ENCODE data around the gene PADI3. TPM values are rescaled to one million over a fixed set of nuclear protein-coding genes. Genes with fewer than 3 reads are reported as not detected.
A peak's percentile ranks its signal among the peaks of the same experiment; 100 is the strongest.

Gene PADI3
- total and polyA plus RNA-seq, 9 of the 15 experiments (the other 6 are each of a cell fraction or from before 2014, with no cell fraction given): not detected

- TF ChIP-seq RBM25 (IDR thresholded peaks at IDR 0.05; ENCODE audit: low read depth, low read length, severe bottlenecking) (no peak), HNRNPK (IDR thresholded peaks at IDR 0.05; ENCODE audit: low read depth, low read length, poor library complexity, severe bottlenecking) (peak; percentile 93), PCBP2 (IDR thresholded peaks at IDR 0.05; ENCODE audit: low read depth, low read length, poor library complexity, severe bottlenecking) (peak; percentile 96), PCBP1 (IDR thresholded peaks at IDR 0.05; ENCODE audit: low read depth, low read length, poor library complexity, severe bottlenecking) (peak; percentile 68), SLC30A9 (CRISPR knock-in tag; IDR thresholded peaks at IDR 0.05) (no peak)
- H3K9me1 ChIP-seq (ENCODE audit: control insufficient read depth, insufficient read depth, low read length): no peaks in the 10 kb centered on the region
- no peaks in the 10 kb centered on the region for H3K4me1 ChIP-seq (replicated peaks in 1 of 2; ENCODE audit: control insufficient read depth in 2 of 2, insufficient read depth in 2 of 2, low read length in 2 of 2)
- no TSS peak for BruUV-seq (replicated peaks)
- ATAC-seq (no peak), FAIRE-seq (no peak), DNase-seq (ENCODE audit: extremely low read depth in 1 of 4, low spot score in 3 of 4) (no peak)
- H3K4me3 ChIP-seq: no peak overlapping the region
- CTCF ChIA-PET (ENCODE audit: low intra/inter-chr PET ratio): no interaction called here
- no peak overlapping the region for H3K9ac ChIP-seq (ENCODE audit: insufficient read depth in 1 of 2, low read depth in 2 of 2, low read length in 2 of 2)
- 3% methylated on average over 7 of the region's 7 CpGs for WGBS (ENCODE audit: insufficient coverage, low coverage, missing lambda C conversion rate)
- intact Hi-C loops (cut with micrococcal nuclease): no loop called here
- no peak overlapping the region for H3K27ac ChIP-seq (ENCODE audit: extremely low read depth, low read depth, low read length)
- no peaks in the 10 kb centered on the region for H3K79me2 ChIP-seq (ENCODE audit: control insufficient read depth, insufficient read depth, low read length)
- no peaks in the 10 kb centered on the region for H4K20me1 ChIP-seq (replicated peaks; ENCODE audit: control insufficient read depth, insufficient read depth, low read length)
- H2AFZ ChIP-seq (ENCODE audit: low read depth, low read length): no peak overlapping the region
- no peaks in the 10 kb centered on the region for H3K36me3 ChIP-seq (ENCODE audit: control insufficient read depth, insufficient read depth, low read length)
- H3K4me2 ChIP-seq (ENCODE audit: insufficient read depth, low read length): no peak overlapping the region
- POLR2A ChIA-PET: interaction anchor here (1.0 kb wide), 1 partner anchor 8 kb away, joined by 3 read pairs; no protein-coding TSS in a partner anchor
- no peaks in the 10 kb centered on the region for H3K9me3 ChIP-seq (replicated peaks; ENCODE audit: control insufficient read depth, insufficient read depth, low read depth, low read length)
- in situ Hi-C loops (cut with MboI): no loop called here
- peaks cover 8 to 37% of the 10 kb centered on the region in 2 experiments; a peak in 4 of 5 replicates for H3K27me3 ChIP-seq (ENCODE audit: control insufficient read depth in 2 of 2, insufficient read depth in 2 of 2, low read length in 2 of 2)
These were observed 43.6 kb downstream of the PADI3 start for GRCh38 chr1:17292299-17293160.
